ENCODE measurements around the gene S100A6.

S100A6 gene

GRCh38 chr1:153506831-153507413 is 28.9 kb downstream of the S100A6 start:
- Histone ChIP-seq H3K36me3 (ENCODE audit: control insufficient read depth, insufficient read depth, low read length) (no peaks in the 10 kb centered on the region), H2AFZ (no peak overlapping the region), H3K9me3 (ENCODE audit: control insufficient read depth, low read length) (no peaks in the 10 kb centered on the region), H3K27ac (no peak overlapping the region), H3K4me1 (no peaks in the 10 kb centered on the region), H3K9ac (no peak overlapping the region), H3K79me2 (no peaks in the 10 kb centered on the region), H3K27me3 (ENCODE audit: control insufficient read depth, insufficient read depth, low read length) (no peaks in the 10 kb centered on the region), H3K4me2 (ENCODE audit: low read length) (no peak overlapping the region), H3K4me3 (ENCODE audit: low read depth, low read length) (no peak overlapping the region)
- TF ChIP-seq CTCF (IDR thresholded peaks at IDR 0.05), result no peak

- Histone ChIP-seq H3K27me3 (ENCODE audit: control insufficient read depth, insufficient read depth, low read length) (no peaks in the 10 kb centered on the region), H3K9me3 (ENCODE audit: control insufficient read depth, low read length) (no peaks in the 10 kb centered on the region), H3K4me1 (no peaks in the 10 kb centered on the region), H3K4me3 (ENCODE audit: low read depth, low read length) (no peak overlapping the region), H3K4me2 (ENCODE audit: low read length) (no peak overlapping the region), H3K27ac (no peak overlapping the region), H3K9ac (no peak overlapping the region), H2AFZ (no peak overlapping the region), H3K36me3 (ENCODE audit: control insufficient read depth, insufficient read depth, low read length) (no peaks in the 10 kb centered on the region), H3K79me2 (no peaks in the 10 kb centered on the region)
- TF ChIP-seq CTCF (IDR thresholded peaks at IDR 0.05), result no peak
Measured at GRCh38 chr1:153506386-153506785, 29.4 kb downstream of the S100A6 start.

- TF ChIP-seq CTCF (IDR thresholded peaks at IDR 0.05), result no peak
- H3K4me1 ChIP-seq, result no peaks in the 10 kb centered on the region
- H3K36me3 ChIP-seq (ENCODE audit: control insufficient read depth, insufficient read depth, low read length), result no peaks in the 10 kb centered on the region
- H3K4me2 ChIP-seq (ENCODE audit: low read length), result no peak overlapping the region
- H3K27ac ChIP-seq, result no peak overlapping the region
- no peak overlapping the region for H3K4me3 ChIP-seq (ENCODE audit: low read depth, low read length)
- H2AFZ ChIP-seq, result no peak overlapping the region
- H3K27me3 ChIP-seq (ENCODE audit: control insufficient read depth, insufficient read depth, low read length), result no peaks in the 10 kb centered on the region
- no peaks in the 10 kb centered on the region for H3K9me3 ChIP-seq (ENCODE audit: control insufficient read depth, low read length)
- no peaks in the 10 kb centered on the region for H3K79me2 ChIP-seq
- H3K9ac ChIP-seq, result no peak overlapping the region
Measured at GRCh38 chr1:153505576-153505975, 30.2 kb downstream of the S100A6 start.

- Histone ChIP-seq H3K9ac (no peak overlapping the region), H2AFZ (no peak overlapping the region), H3K4me1 (no peaks in the 10 kb centered on the region), H3K36me3 (ENCODE audit: control insufficient read depth, insufficient read depth, low read length) (no peaks in the 10 kb centered on the region), H3K27me3 (ENCODE audit: control insufficient read depth, insufficient read depth, low read length) (no peaks in the 10 kb centered on the region), H3K4me3 (ENCODE audit: low read depth, low read length) (no peak overlapping the region), H3K79me2 (no peaks in the 10 kb centered on the region), H3K4me2 (ENCODE audit: low read length) (no peak overlapping the region), H3K9me3 (ENCODE audit: control insufficient read depth, low read length) (no peaks in the 10 kb centered on the region), H3K27ac (no peak overlapping the region)
- no peak for TF ChIP-seq CTCF (IDR thresholded peaks at IDR 0.05)
Measured at GRCh38 chr1:153503766-153504165, 32.0 kb downstream of the S100A6 start.

- no peaks in the 10 kb centered on the region for H3K36me3 ChIP-seq (ENCODE audit: control insufficient read depth, insufficient read depth, low read length)
- no peak overlapping the region for H3K9ac ChIP-seq
- no peaks in the 10 kb centered on the region for H3K79me2 ChIP-seq
- H3K27ac ChIP-seq, result no peak overlapping the region
- no peaks in the 10 kb centered on the region for H3K4me1 ChIP-seq
- H3K9me3 ChIP-seq (ENCODE audit: control insufficient read depth, low read length), result no peaks in the 10 kb centered on the region
- no peak overlapping the region for H3K4me3 ChIP-seq (ENCODE audit: low read depth, low read length)
- TF ChIP-seq CTCF (IDR thresholded peaks at IDR 0.05), result no peak
- H2AFZ ChIP-seq, result no peak overlapping the region
- no peak overlapping the region for H3K4me2 ChIP-seq (ENCODE audit: low read length)
- no peaks in the 10 kb centered on the region for H3K27me3 ChIP-seq (ENCODE audit: control insufficient read depth, insufficient read depth, low read length)
Measured at GRCh38 chr1:153498746-153499145, 37.0 kb downstream of the S100A6 start.
